Activated naive CD4-positive, alpha-beta T cell treated with anti-CD3 and anti-CD28 coated beads, Interleukin-2, amount 10 ng/mL, durations not matched to agents 7 days and 5 days (primary cell): ENCODE data around the gene TMEM30B.

ENCODE experiments used
- CTCF ChIA-PET: fragments of 350-600 bp; sonication (Branson Sonifier 250); formaldehyde crosslinking; loops from one replicate; lab custom pipeline; 2021; ENCODE audit warnings: antibody characterized with exemption; lab: Charles Lee
- DNase-seq: peaks from one replicate; pipeline ENCODE4 v3.0.0-alpha.2; 2020
- H3K27ac Mint-ChIP-seq: one replicate; pipeline ENCODE4 v1.8.0; 2021; ENCODE audit warnings: mild to moderate bottlenecking, moderate library complexity, mixed read lengths
- H3K27me3 Mint-ChIP-seq: one replicate; pipeline ENCODE4 v1.8.0; 2021; ENCODE audit warnings: mild to moderate bottlenecking, mixed read lengths
- H3K36me3 Mint-ChIP-seq: one replicate; pipeline ENCODE4 v1.8.0; 2021; ENCODE audit warnings: mixed read lengths
- H3K4me1 Mint-ChIP-seq: one replicate; pipeline ENCODE4 v1.8.0; 2021; ENCODE audit warnings: mixed read lengths
- H3K4me3 Mint-ChIP-seq: one replicate; pipeline ENCODE4 v1.8.0; 2021; ENCODE audit warnings: mild to moderate bottlenecking, moderate library complexity, mixed read lengths
- H3K9me3 Mint-ChIP-seq: one replicate; pipeline ENCODE4 v1.8.0; 2021; ENCODE audit warnings: mixed read lengths

TMEM30B gene, protein sequence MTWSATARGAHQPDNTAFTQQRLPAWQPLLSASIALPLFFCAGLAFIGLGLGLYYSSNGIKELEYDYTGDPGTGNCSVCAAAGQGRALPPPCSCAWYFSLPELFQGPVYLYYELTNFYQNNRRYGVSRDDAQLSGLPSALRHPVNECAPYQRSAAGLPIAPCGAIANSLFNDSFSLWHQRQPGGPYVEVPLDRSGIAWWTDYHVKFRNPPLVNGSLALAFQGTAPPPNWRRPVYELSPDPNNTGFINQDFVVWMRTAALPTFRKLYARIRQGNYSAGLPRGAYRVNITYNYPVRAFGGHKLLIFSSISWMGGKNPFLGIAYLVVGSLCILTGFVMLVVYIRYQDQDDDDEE

GRCh38 chr14:61281186-61281947, at the start of gene TMEM30B:
TMEM30B (minus strand) TSS chr14:61281338; CDS start chr14:61281147, 191 bp downstream.
- Mint-ChIP-seq H3K27ac (peak within 1 kb of the TSS; percentile 80), H3K4me3 (peak within 1 kb of the TSS; percentile 81), H3K36me3 (no peaks in the 10 kb centered on the region), H3K27me3 (peaks cover 43% of the 10 kb centered on the region), H3K4me1 (peaks cover 41% of the 10 kb centered on the region), H3K9me3 (no peaks in the 10 kb centered on the region)
- DNase-seq = peak; percentile 55
- CTCF ChIA-PET = interaction anchor here (0.7 to 3.4 kb wide), 6 partner anchors 8 to 845 kb away, joined by 3 to 15 read pairs (median 12); no protein-coding TSS in a partner anchor

GRCh38 chr14:61330511-61330910, 49.4 kb upstream of the TMEM30B start:
- CTCF ChIA-PET = interaction anchor here (1.4 to 2.0 kb wide), 2 partner anchors 9 to 11 kb away, joined by 3 to 7 read pairs; partner anchors contain the start of gene PRKCH
- Mint-ChIP-seq H3K36me3 (peaks cover 57% of the 10 kb centered on the region), H3K9me3 (no peaks in the 10 kb centered on the region), H3K4me1 (peaks cover 92% of the 10 kb centered on the region), H3K27ac (peak overlapping the region; percentile 84), H3K4me3 (peak overlapping the region; percentile 68), H3K27me3 (no peaks in the 10 kb centered on the region)
- peak; percentile 43 for DNase-seq

DNA sequence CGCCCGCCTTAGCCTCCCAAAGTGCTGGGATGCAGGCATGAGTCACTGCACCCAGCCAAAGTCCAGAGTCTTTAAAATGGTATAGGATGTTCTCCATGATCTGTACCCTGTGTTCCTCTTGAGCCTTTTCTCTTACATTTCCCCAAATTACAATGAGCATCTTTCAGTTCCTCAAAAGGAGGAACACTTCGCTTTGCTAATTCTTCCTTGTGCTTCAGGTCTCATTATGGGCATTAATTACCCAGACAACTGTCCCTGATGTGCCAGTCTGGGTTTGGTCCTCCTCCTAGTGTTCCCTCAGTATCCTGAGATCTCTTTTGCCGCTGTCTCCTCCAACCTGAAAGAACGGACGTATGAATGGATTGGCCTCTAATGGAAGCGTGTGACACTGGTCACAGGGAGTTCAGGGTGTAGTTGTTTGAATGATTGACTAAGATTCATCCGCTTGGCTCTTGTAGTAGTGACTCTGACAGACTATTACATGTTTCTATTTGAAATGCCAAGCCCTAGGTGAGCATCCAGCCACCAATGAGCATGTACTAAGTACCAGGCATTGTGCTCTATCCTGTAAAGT, 48.4 kb upstream of the TMEM30B start:
- Mint-ChIP-seq H3K27ac (peak overlapping the region; percentile 84), H3K36me3 (peaks cover 60% of the 10 kb centered on the region), H3K27me3 (no peaks in the 10 kb centered on the region), H3K4me3 (peak overlapping the region; percentile 68), H3K4me1 (peaks cover 94% of the 10 kb centered on the region), H3K9me3 (peaks cover 2% of the 10 kb centered on the region)
- no peak for DNase-seq
- CTCF ChIA-PET = no interaction called here

- H3K9me3 Mint-ChIP-seq = peaks cover 2% of the 10 kb centered on the region
- H3K27me3 Mint-ChIP-seq = no peaks in the 10 kb centered on the region
- H3K4me1 Mint-ChIP-seq = peaks cover 90% of the 10 kb centered on the region
- H3K27ac Mint-ChIP-seq = peak overlapping the region; percentile 84
- peak overlapping the region; percentile 68 for H3K4me3 Mint-ChIP-seq
- no peak for DNase-seq
- peaks cover 59% of the 10 kb centered on the region for H3K36me3 Mint-ChIP-seq
- CTCF ChIA-PET = interaction anchor here (0.8 kb wide), 2 partner anchors 9 to 148 kb away, joined by 3 to 4 read pairs; no protein-coding TSS in a partner anchor
These were observed 47.6 kb upstream of the TMEM30B start for GRCh38 chr14:61328626-61329262.

GRCh38 chr14:61326847-61327246, 45.7 kb upstream of the TMEM30B start:
- peak overlapping the region; percentile 75 for H3K27ac Mint-ChIP-seq
- H3K27me3 Mint-ChIP-seq = no peaks in the 10 kb centered on the region
- H3K36me3 Mint-ChIP-seq = peaks cover 68% of the 10 kb centered on the region
- peak overlapping the region; percentile 87 for H3K4me3 Mint-ChIP-seq
- no peak for DNase-seq
- CTCF ChIA-PET = interaction anchor here (1.0 kb wide), 1 partner anchor 148 kb away, joined by 3 read pairs; no protein-coding TSS in a partner anchor
- peaks cover 71% of the 10 kb centered on the region for H3K4me1 Mint-ChIP-seq
- H3K9me3 Mint-ChIP-seq = peaks cover 2% of the 10 kb centered on the region

- Mint-ChIP-seq H3K9me3 (peaks cover 2% of the 10 kb centered on the region), H3K27me3 (no peaks in the 10 kb centered on the region), H3K4me1 (peaks cover 64% of the 10 kb centered on the region), H3K27ac (peak overlapping the region; percentile 75), H3K4me3 (peak overlapping the region; percentile 87), H3K36me3 (peaks cover 67% of the 10 kb centered on the region)
- no peak for DNase-seq
- CTCF ChIA-PET = interaction anchor here (1.0 kb wide), 1 partner anchor 149 kb away, joined by 3 read pairs; no protein-coding TSS in a partner anchor
These were observed 45.0 kb upstream of the TMEM30B start for GRCh38 chr14:61326146-61326545.

DNA sequence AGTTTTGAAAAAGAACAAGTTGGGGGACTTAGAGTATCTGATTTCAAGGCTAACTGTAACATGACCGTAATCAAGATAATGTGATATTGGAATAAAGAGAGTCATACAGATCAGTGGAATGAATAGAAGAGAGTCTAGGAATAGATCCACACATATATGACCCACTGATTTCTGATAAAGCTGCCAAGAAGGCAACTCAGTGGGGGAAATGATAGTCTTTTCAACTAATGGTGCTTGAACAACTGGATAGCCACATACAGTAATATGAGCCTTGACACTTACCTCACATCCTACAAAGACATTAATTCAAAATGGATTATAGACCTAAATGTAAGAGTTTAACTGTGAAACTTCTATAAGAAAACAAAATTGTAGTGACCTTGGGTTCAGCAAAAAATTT, 44.0 kb upstream of the TMEM30B start:
- CTCF ChIA-PET = no interaction called here
- Mint-ChIP-seq H3K4me3 (peak overlapping the region; percentile 87), H3K36me3 (peaks cover 61% of the 10 kb centered on the region), H3K4me1 (peaks cover 62% of the 10 kb centered on the region), H3K27me3 (no peaks in the 10 kb centered on the region), H3K27ac (peak overlapping the region; percentile 82), H3K9me3 (peaks cover 2% of the 10 kb centered on the region)
- DNase-seq = no peak

DNA sequence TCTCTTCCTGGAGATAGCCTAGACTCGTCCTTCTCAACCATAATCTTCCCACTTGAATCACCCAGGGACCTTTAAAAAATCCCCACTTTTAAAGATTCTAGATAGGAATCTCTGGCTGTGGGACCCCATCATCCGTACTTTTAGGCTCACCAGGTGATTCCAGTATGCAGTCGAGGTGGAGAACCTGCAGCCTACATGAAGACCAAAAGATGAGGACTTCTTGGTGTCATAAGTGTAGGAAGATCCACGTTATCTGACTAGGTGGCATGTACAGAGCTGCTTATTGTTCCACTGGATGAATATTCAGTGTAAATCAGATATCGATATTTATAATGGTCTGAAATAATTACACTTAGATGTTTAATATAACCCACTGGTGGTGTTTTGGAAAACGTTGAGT, 42.8 kb upstream of the TMEM30B start:
- Mint-ChIP-seq H3K9me3 (peaks cover 2% of the 10 kb centered on the region), H3K4me1 (peaks cover 50% of the 10 kb centered on the region), H3K36me3 (peaks cover 53% of the 10 kb centered on the region), H3K4me3 (peak overlapping the region; percentile 87), H3K27ac (peak overlapping the region; percentile 88), H3K27me3 (no peaks in the 10 kb centered on the region)
- DNase-seq = no peak
- CTCF ChIA-PET = interaction anchor here (1.2 to 3.8 kb wide), 4 partner anchors 8 to 65 kb away, joined by 3 to 14 read pairs (median 4); no protein-coding TSS in a partner anchor

GRCh38 chr14:61322799-61323290, 41.7 kb upstream of the TMEM30B start:
- CTCF ChIA-PET = interaction anchor here (1.0 to 3.8 kb wide), 10 partner anchors 8 to 133 kb away, joined by 3 to 14 read pairs (median 4); no protein-coding TSS in a partner anchor
- Mint-ChIP-seq H3K9me3 (peaks cover 2% of the 10 kb centered on the region), H3K27me3 (no peaks in the 10 kb centered on the region), H3K36me3 (peaks cover 47% of the 10 kb centered on the region), H3K27ac (peak overlapping the region; percentile 88), H3K4me3 (peak overlapping the region; percentile 87), H3K4me1 (peaks cover 41% of the 10 kb centered on the region)
- peak; percentile 62 for DNase-seq

DNA sequence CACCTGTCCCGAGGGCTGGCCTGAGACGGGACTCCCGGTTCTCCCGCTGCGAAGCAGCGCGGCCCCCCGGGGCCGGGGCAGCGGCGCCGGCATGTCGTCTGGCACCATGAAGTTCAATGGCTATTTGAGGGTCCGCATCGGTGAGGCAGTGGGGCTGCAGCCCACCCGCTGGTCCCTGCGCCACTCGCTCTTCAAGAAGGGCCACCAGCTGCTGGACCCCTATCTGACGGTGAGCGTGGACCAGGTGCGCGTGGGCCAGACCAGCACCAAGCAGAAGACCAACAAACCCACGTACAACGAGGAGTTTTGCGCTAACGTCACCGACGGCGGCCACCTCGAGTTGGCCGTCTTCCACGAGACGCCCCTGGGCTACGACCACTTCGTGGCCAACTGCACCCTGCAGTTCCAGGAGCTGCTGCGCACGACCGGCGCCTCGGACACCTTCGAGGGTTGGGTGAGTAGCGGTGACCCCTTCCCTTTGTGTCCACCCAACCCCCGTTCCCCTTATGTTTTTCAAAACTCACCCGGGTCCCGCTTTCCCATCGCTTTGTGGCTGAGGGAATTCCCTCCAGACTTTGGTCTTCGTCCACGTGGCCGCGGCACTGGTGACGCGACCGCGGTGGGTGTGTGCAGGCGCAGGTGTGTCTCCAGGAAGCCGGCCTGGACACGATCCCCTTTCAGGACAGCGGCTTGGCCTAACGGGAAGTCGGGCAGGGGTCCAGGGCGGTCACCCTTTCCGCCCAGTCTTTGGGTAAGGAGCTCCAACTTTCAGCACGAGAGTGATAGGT, 41.1 kb upstream of the TMEM30B start:
- peak; percentile 61 for DNase-seq
- CTCF ChIA-PET = interaction anchor here (0.6 to 3.8 kb wide), 13 partner anchors 9 to 180 kb away, joined by 3 to 14 read pairs (median 4); no protein-coding TSS in a partner anchor
- peaks cover 2% of the 10 kb centered on the region for H3K9me3 Mint-ChIP-seq
- H3K4me1 Mint-ChIP-seq = peaks cover 34% of the 10 kb centered on the region
- H3K4me3 Mint-ChIP-seq = peak overlapping the region; percentile 87
- peak overlapping the region; percentile 88 for H3K27ac Mint-ChIP-seq
- no peaks in the 10 kb centered on the region for H3K27me3 Mint-ChIP-seq
- H3K36me3 Mint-ChIP-seq = peaks cover 43% of the 10 kb centered on the region

- CTCF ChIA-PET = interaction anchor here (0.8 to 3.8 kb wide), 8 partner anchors 9 to 181 kb away, joined by 3 to 14 read pairs (median 4); no protein-coding TSS in a partner anchor
- Mint-ChIP-seq H3K4me1 (peaks cover 27% of the 10 kb centered on the region), H3K4me3 (peak within 1 kb of the TSS; percentile 87), H3K27ac (peak within 1 kb of the TSS; percentile 89), H3K9me3 (peaks cover 2% of the 10 kb centered on the region), H3K36me3 (peaks cover 37% of the 10 kb centered on the region), H3K27me3 (no peaks in the 10 kb centered on the region)
- peak; percentile 94 for DNase-seq
These were observed 40.4 kb upstream of the TMEM30B start, which contains the start of gene PRKCH for GRCh38 chr14:61321385-61322010. PRKCH (plus strand) TSS chr14:61321579; CDS start chr14:61322102, 523 bp downstream.

- H3K27ac Mint-ChIP-seq = no peak overlapping the region
- H3K4me1 Mint-ChIP-seq = peaks cover 21% of the 10 kb centered on the region
- peak overlapping the region; percentile 67 for H3K4me3 Mint-ChIP-seq
- no peaks in the 10 kb centered on the region for H3K27me3 Mint-ChIP-seq
- DNase-seq = no peak
- H3K36me3 Mint-ChIP-seq = peaks cover 32% of the 10 kb centered on the region
- CTCF ChIA-PET = interaction anchor here (0.8 to 3.8 kb wide), 9 partner anchors 10 to 181 kb away, joined by 3 to 14 read pairs (median 4); no protein-coding TSS in a partner anchor
- H3K9me3 Mint-ChIP-seq = peaks cover 2% of the 10 kb centered on the region
These were observed 39.8 kb upstream of the TMEM30B start for GRCh38 chr14:61320806-61321384.
